ENCODE results near the gene TMEM167A.
"Not testable (repeated sequence)": the region's sequence is repeated elsewhere in the genome, so short reads cannot be mapped to it uniquely, and the experiment has no call there.

TMEM167A gene

GRCh38 chr5:83085106-83085505 is 7.9 kb upstream of the TMEM167A start:
- no peak for DNase-seq

GRCh38 chr5:83084336-83084735 is 7.1 kb upstream of the TMEM167A start:
- no peak for DNase-seq

DNA sequence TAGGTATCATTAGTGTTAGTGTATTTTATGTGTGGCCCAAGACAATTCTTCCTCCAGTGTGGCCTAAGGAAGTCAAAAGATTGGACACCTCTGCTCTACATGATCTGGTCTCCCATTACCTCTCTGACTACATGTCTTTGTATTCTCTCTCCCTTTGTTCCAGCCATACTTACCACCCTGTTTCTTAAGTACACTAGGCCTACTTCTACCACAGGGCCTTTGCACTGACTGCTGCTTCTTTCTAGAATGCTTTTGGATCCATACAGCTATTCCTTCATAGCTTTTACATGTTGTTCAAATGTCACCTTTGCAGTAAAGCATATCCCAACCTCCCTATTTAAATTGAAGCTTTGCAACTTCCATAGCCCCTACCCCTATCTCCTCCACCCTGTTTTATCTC is 5.6 kb upstream of the TMEM167A start:
- DNase-seq, result no peak

DNA sequence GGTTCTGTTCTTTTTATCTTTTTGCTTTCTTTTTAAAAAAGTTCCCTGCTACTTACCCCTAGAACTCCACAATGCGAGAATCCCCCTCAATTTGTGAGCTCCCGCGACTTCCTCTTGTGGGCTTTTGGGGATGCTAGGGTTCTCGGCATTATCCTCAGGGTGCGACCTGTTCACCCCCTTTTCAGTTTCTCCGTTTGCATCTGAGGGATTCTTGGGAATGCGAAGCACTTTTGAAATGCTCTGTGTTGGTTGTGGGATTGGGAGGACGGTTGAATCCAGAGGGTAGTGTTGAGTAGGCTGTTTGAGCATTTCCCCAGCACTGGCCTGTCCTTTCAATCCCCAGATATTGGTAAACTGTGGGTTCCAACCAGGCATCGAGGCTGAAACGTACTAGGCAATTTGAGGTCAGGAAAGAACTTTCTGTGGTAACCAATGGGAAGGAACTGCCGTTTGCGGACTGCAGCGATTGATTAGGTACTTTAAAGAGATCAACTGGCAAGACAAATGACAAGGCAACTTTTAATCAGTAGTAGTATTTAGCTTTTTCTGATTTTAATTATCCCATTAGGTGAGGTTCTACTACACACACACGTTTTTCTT is 568 bp upstream of the TMEM167A start:
- no peak for DNase-seq

DNA sequence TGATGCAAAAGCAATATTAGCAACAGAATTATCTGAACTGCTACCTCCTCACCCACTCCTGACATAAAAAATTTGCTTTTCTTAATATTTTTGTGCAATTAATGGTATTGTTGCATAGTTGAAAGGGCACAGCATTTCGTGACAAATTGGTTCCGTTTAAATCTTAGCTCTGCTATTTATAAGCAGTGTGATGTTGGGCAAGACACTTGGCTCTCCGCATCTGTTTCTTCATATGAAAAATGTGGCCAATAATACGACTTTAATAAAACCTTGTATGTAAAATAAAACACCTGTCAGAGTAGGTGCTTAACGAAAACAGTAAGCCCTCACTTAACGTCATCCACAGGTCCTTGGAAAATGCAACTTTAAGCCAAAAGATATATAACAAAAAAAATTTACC is 4.2 kb downstream of the TMEM167A start:
- no peak for DNase-seq

GRCh38 chr5:83071286-83072051 is 5.7 kb downstream of the TMEM167A start:
- no peak for DNase-seq

DNA sequence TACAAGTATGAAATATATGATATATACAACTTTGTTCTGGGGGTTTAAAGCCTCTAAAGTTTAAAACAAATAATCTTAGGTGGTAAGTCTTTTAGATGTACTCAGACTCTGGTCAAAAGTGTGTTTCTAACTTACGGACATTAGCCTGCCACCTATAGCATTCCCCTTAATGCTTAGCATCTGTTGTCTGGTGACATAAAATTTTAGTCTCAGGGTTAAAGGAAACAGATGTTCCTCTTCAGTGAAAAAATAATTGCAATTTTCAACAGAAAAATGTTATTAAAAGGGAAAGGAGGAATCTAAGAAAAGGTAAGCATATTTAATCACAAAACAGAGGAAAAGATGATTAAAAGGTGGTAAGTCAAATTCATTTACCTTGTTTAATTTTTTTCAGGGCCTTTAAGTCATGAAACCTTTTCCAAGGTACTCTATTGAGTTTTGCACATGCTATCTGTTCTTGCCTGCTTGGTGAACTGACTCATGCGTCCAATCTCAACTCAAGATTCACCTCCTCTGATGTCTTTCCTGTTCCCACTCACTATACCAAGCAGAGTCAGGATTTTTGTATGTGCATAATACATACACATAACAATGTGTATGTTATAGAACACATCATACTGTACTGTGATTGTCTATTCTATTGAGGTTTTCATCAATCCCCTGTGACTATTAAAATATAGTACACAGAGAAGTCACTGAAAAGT is 7.9 kb downstream of the TMEM167A start:
- DNase-seq, result no peak

- DNase-seq, result not testable (repeated sequence)
Observed at GRCh38 chr5:83067377-83067776, 9.8 kb downstream of the TMEM167A start.

DNA sequence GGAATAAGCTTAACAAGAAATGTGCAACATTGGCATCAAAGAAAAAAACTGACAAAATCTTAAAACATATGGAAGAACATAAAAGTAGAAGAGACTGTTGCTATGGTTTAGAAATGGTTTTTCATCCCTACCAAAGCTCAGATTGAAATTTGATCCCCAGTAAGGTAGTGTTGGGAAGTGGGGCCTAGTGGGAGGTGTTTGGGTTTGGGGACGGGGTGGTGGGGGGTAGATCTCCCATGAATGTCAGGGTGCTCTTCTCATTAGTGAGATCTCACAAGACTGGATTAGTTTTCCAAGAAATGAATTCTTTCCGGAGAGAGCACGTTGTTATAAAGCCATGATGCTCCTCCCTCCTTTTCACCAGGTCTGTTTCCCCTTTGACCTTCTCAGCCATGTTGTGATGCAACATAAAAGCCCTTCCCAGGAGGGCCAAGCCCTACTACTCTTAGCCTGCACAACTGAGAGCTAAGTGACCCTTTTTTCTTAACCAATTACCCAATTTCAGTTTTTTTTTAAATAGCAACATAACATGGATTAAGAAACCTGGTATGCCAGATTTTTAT is 10.6 kb downstream of the TMEM167A start:
- DNase-seq, result no peak

DNA sequence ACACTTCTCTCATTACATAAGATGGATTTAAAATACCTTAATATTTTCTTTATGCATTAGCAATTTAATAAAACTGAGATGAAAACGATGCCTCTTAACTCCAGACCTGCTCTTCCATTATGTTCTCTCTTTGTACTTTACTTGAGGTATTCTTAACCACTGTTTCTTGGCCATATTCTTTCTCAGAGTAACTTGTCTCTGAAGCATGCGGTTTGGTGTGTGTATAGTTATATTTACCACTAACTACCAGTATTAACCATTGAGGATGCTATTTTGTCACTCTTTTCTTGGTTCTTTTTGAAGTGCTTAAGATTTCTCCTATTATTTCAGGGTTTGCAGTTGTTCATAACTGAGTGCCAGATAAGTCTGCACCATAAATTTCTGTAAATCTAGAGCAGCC is 17.9 kb downstream of the TMEM167A start:
- no peak for DNase-seq

DNA sequence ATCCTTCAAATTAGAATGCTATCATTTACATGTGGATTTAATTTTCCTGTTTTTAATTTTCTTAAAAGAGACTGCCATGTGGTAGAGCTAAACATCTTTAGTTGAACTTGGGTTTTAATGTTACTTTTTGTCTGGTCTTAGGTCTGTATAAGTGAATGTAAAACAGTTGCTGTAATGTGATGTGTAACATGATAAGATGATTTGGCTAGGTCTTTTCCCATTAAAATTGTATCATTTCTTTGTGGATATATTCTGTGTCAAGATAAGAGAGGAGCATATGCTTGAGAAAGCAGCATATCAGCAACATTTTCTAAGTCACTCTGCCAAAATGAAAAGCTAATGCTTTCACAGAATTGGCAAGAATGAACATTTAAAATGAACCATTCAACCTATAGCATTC is 18.5 kb downstream of the TMEM167A start:
- no peak for DNase-seq

GRCh38 chr5:83055166-83055565 is 22.0 kb downstream of the TMEM167A start:
- no peak for DNase-seq

- DNase-seq, result no peak
Observed at GRCh38 chr5:83050723-83051340, 26.4 kb downstream of the TMEM167A start.

DNA sequence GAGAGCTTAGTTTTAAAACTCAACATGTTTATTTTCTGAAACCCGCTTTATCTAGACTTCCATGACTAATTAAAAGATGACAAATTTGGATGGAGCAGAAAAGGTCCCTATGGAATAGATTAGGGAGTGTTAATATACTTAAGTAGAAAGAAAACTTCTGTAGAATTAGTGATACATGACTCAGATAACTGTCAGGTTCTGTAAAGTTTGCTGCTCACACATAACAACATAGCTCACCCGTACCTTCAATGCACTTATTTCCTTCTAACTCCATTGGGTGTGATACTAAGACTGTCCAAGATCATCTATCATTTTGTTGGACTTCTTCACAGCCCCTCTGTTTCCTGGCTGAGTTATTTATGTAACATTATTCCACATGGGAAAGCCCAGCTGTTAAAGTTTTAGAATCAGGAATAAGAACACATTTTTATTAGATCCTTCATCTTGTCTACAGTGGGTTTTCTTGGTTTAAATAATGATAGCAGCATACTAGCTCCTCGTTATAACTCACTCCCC is 27.8 kb downstream of the TMEM167A start:
- no peak for DNase-seq

GRCh38 chr5:83048811-83049210 is 28.4 kb downstream of the TMEM167A start:
- no peak for DNase-seq

- DNase-seq, result no peak
Observed at GRCh38 chr5:83048277-83048676, 28.9 kb downstream of the TMEM167A start.

- DNase-seq, result no peak
Observed at GRCh38 chr5:83044926-83045325, 32.3 kb downstream of the TMEM167A start.

- no peak for DNase-seq
Observed at GRCh38 chr5:83042507-83042906, 34.7 kb downstream of the TMEM167A start.

DNA sequence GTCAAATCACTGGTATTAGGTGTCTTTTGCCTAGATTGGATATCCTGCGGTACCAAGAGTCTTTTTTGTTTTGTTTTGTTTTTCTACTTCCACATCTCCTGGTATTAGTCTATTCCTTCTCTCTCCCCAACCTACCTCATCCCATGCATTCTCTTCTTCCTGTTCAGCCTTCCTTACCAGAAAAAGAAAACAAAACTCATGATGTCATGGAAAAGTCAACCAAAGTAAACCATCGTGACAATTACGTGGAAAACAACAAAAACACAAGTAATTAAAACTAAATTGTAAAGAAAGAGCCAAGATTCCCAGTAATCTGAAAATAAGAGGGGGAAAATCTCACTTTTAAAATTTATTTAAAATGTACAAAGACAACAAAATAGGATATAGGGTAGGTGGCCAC is 38.3 kb downstream of the TMEM167A start:
- no peak for DNase-seq

GRCh38 chr5:83036991-83037575 is 40.1 kb downstream of the TMEM167A start:
- no peak for DNase-seq

DNA sequence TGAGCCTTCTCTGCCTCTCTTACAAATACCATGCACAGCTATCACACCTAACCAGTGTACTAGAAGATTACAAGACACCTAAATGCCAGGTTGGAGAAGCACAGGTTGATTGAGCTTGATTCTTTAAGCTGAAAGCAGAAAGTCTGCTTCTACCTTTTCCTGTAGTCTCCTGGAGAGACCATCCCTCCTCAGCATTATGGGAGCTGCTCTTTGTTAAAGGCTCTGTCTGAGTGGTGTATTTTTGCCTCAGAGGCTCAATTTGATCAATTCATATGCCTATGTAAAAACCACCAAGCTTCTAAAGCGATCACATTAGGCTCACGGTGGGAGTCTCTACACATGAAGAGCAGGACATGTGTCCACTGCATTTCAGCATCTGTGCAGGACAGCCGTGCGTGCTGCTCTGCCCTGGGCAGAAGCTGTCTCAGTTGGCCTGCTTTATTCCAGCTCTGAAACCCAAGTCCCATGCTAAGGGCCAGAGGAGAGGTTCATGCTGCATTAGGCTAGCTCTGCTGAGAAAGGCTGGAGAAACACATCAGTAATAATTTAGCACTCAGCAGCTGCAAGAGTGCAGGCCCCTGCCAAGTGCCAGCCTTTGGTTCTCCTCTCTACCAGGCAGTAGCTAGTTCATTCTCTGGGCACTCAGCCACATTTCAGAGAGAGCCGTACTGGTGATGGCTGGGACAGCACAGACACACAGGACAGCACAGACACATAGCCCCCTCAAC is 41.7 kb downstream of the TMEM167A start:
- DNase-seq, result no peak
